Measurements from ENCODE around the gene NTNG1.

- TF ChIP-seq CTCF (IDR thresholded peaks at IDR 0.05; ENCODE audit: insufficient read depth, low read length) (no peak), POLR2AphosphoS5 (IDR thresholded peaks at IDR 0.05; ENCODE audit: low read depth) (no peak)
These were observed 31.8 kb downstream of the NTNG1 start for GRCh38 chr1:107172450-107173170.
